GM21619 (cell line): ENCODE measurements around the gene GCN1.
"Not testable (repeated sequence)": the region's sequence is repeated elsewhere in the genome, so short reads cannot be mapped to it uniquely, and the experiment has no call there.

Experiments used
- ATAC-seq: cut with Tn5 transposase; IDR thresholded peaks from one replicate; pipeline ENCODE4 v1.9.1; 2021; ENCODE audit not compliant: unreplicated experiment

GCN1 gene

DNA sequence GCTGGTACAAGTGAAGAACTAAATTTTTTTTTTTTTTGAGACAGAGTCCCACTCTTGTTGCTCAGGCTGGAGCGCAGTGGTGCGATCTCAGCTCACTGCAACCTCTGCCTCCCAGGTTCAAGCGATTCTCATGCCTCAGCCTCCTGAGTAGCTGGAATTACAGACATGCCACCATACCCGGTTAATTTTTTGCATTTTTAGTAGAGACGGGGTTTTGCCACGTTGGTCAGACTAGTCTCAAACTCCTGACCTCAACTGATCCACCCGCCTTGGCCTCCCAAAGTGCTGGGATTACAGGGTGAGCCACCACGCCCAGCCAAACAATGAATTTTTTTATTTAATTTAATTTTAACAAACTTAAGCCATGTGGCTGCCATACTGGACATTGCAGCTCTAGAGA, 1.2 kb downstream of the GCN1 start:
- not testable (repeated sequence) for ATAC-seq

DNA sequence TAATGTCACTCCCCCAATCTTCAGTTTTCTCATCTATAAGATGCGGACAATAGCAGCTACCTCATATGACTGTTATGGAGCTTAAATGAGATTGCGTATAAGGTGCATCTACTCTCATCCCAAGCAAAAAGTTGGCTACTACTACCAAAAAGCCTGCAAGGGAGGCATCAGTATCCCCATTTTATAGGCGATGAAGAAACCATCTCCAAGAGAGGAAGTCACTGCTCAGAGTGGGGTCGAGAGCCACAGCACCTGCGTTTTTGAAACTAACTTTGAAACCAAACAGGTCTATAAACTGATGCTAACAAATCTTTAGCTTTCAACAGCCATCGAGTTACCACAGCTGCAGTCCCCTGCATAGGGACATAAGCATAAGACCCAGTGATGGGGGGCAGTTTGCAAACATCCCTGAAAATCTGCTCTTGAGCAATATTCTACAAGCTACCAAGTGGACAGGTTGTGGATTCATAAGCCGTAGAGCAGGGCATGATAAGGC, 3.5 kb downstream of the GCN1 start:
- no peak for ATAC-seq

DNA sequence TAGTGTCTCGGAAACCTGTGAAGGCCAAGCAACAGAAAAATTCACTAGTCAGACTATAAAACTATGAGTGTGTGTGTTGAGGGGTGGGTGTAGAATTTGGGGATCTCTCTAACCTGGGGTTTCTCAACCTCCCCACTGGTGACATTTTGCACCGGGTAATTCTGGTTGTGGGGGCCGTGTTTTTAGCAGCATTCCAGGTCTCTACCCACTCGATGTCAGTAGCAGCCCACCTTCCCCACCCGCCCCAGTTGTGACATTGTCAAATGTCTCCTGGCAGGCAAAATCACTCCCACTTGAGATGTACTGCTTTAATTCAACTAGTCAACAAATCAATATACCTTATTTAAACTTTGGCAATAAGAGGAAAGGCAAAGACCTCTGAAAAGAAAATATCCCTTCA, 4.1 kb downstream of the GCN1 start:
- ATAC-seq, result no peak

DNA sequence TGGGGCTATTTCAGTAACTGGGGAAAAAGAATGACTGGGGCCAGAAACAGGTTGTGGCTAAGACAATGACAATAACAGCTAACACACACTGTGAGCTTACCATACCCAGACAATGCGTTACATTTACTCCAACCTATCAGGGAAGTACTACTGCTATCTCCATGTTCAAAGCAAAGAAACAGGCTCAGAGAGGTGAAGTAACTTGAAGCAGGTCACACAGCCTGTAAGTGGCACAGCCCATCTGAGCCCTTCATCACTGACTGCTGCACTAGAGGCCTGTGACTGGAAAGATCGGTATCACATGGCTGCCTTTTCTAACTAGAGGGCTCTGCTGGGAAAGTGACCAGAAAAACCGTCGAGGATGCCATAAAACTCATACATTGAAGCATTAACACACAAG, 7.9 kb downstream of the GCN1 start:
- ATAC-seq, result no peak

DNA sequence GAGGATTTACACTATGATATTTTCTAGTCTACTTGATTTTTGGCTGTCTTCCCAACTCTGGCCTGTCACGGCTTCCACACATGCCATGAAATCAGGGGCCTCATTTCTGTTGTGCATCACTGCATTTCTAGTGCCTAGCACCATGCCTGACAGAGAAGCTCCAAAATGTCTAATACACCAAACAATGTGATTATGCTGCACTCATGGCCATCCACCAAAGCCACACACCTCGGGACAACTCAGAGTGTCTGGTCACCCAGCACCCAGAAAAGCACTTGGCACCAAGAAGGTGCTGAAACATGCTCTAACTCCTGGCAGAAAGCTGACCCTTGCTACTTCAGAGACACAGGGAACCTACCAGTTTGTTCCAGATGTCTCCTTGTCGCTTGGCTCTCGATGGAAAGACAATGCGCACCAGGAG, 11.3 kb downstream of the GCN1 start:
- no peak for ATAC-seq

DNA sequence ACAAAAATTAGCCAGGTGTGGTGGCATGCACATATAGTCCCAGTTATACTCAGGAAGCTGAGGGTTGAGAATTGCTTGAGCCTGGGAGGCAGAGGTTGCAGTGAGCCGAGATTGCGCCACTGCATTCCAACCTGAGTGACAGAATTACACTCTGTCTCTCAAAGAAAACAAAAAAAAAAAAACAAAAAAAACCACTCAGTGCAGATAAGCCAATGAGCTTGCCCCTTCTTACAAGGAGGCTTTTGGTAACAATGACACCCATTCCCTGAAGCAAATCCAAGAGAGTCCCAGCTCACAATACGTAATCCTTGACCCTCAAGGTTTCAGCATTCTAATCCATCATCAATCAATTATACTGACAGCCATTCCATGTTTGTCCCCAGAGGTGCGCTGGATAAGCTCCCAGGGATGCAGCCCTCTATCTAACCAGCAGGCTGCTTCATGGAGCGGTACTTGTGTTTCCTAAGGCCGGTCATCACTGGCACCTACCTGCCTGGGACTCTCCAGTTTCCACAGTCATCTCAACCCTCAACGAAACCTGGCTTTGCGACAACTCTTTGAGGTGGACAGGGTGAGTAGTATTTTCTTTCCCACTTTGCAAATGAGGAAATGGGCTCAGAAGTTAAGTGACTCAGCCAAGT, 12.4 kb downstream of the GCN1 start:
- ATAC-seq, result no peak

DNA sequence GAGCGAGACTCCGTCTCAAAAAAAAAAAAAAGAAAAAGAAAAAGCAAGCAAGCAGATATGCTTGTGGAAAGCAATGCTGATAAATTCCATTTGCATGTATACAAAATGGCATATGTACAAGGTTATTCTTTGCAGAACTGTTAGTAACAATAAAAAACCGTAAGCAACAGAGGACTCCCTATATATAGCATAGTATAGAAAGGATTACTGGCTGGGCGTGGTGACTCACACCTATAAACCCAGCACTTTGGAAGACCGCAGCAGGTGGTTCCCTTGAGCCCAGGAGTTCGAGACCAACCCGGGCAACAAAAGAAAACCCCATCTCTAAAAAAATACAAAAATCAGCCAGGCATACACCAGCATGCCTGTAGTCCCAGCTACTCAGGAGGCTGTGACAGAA, 13.5 kb downstream of the GCN1 start:
- ATAC-seq, result no peak

DNA sequence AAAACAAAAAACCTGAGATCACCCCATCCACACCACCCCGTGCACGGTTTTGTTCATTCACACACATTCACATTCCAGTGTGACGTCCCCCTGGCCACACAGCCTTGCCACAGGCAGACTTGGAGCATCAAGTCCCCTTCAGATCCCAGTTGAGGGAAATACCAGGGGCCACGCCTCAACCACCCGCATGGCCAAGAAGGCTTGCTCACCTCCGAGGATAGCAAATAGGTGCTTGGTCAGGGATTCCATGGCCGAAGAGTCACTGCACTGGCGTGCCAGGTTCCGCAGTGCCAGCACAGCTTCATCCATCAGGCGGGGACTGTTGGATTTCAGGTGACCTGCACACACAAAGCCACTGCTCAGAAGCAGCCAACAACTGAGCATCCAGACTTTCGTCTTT, 19.0 kb downstream of the GCN1 start:
- no peak for ATAC-seq

DNA sequence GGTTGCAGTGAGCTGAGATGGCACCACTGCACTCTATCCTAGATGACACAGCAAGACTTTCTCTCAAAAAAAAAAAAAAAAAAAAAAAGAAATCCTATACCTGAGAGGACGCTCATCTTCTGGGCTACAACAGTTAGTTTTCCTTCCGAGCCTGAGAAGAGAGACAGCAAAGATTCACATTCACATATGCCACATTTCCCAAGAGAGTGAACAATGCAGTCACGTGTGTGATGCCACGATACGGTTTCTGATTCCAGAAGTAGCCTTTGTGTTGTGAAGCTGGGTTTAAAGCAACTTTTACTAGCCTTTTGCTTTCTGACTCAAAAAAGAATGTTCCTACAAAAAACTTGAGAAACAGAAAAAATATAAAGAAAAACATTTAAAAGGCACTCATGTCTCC, 19.5 kb downstream of the GCN1 start:
- ATAC-seq, result no peak

DNA sequence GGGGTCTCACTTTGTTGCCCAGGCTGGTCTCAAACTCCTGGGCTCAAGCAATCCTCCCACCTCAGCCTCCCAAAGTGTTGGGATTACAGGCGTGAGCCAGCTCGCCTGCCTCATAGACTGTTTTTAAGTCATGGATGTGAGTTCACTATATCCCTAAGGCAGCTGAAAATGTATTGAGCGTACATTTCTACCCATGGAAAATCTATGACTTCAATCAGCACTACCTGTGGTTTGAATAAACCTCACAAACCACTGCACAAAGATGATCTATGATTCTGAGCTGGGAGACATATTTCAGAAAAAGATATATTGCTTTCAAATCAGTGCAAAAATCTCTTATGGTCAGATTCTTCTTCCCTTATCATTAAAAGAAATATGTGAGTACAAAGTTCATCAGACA, 22.5 kb downstream of the GCN1 start:
- no peak for ATAC-seq

DNA sequence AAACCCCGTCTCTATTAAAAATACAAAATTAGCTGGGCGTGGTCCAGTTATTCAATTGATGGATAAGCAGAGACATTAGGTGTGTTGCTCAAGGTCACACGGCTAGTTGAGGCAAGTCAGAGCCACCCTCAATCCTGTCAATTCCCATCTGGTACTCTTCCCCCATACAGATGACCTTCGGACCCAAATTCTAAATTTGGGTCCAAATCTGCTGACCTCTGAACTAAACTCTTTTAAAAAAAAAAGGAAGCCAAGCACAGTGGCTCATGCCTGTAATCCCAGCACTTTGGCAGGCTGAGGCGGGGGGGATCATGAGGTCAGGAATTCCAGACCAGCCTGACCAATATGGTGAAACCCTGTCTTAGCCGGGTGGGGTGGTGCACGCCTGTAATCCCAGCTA, 23.9 kb downstream of the GCN1 start:
- no peak for ATAC-seq

DNA sequence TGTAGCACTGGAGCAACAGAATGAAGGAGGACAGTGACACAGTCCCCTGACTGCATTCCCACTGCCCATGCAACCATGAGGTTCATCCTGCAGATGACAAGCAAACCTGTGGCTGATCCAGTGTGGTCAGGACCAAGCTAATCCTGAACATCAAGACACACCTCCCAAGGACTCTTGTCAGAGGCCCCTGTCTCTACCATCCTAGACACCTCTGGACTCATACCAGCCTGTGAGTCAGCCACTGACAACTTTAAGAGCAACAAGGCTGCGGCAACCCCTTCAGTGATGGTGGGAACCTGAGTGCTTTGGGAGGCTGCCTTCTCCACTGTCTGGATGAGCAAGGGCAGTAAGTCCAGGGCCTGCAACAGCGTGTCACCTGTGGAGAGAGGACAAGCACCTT, 24.6 kb downstream of the GCN1 start:
- no peak for ATAC-seq

DNA sequence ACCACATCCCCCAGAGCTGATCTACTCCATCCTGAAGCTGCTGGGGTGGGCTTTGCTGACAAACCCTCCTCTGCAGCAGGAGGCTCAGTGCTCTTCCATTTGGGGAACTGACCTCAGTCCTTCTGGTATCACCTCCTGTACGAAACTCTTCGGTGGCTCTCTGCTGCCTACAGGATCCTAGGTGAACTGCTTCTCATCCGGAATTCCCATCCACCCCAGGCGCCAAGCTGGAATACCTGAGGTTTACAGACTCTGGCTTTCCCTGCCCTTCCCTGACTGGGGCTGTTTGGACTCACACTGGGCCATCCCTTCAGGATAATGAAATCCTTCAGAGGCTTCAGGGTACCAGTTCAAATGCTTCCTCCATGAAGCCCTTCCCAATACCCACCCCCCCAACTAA, 26.2 kb downstream of the GCN1 start:
- ATAC-seq, result no peak

DNA sequence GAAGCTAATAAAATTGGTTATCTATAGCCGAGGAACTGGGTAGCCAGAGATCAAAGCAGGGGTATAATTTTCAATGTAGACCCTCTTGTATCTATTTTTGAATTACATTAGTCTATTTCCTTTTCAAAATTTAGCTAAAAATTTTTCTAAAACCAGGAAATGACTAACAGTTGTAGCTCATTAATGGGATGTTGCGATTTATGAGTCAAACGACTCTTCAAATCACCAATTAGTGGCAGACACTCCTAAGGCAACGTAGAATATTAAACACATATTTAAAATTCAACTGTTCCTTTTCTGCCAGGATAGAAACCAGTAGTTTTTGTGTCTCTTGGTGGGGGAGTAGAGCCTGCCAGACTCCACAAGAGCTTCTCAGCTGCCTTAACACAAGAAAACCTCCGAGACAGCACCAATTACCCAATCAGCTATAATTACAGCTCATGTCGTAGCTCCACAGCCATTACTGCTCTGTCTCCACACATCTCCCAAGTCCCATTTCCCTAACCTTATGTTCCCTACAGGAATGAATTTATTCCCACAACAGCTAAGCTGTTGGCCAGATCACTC, 26.9 kb downstream of the GCN1 start:
- ATAC-seq, result no peak

DNA sequence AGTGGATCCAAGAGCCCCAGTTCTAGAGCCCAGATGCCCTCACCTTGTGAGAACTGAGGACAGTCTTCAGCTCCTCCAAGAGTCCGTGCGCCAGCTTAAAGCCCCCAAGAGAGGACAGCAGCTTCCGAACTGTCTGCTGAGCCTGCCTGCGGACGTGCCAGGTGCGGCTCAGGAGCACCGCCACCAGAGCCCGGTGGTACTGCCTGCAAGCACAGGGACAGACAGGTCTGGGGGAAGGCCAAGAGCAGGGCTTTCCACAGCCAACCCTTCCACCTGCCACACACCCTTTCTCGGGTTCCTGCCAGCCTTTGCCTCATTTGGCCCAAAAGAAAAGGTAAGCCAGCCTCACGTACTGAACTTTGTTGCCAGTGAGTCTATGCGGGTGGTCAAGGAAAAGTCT, 30.2 kb downstream of the GCN1 start:
- no peak for ATAC-seq

DNA sequence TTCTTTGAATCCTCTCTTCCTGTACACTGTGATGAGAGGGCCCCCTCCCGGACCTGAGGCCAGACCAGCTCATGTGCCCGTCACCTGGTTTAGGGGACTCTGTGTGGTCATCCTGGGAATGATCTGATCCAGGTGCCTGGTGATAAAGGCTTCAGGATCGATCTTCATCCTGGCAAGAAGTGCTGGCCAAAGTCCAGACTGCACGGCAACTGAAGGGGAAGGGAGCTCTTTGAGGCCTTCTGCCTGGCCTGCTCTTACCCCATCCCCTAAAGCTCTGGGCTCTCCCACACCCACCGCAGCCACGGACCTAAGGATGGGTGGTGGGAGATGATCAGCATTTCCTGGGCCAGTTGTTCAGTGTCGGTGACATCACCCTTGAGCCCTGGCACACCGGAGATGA, 31.8 kb downstream of the GCN1 start:
- ATAC-seq, result no peak

DNA sequence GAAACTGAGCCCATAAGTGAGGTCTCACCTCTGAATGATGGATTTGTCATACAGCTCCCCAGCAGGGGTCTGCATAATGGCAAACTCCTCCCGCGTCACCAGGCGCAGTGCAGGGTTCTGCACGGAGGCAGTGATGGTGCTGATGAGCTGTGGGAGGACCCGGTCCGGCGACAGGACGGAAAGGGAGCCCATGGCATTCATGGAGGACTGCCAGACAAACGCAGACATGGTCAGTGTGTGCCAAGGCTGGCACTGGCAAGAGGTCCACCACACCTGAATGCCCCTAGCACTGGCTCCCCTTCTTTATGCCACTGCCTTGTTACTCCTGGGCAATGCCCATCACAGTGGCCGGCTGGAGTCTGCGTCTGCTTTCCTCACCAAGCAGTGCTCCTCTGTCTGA, 32.7 kb downstream of the GCN1 start:
- ATAC-seq, result no peak

DNA sequence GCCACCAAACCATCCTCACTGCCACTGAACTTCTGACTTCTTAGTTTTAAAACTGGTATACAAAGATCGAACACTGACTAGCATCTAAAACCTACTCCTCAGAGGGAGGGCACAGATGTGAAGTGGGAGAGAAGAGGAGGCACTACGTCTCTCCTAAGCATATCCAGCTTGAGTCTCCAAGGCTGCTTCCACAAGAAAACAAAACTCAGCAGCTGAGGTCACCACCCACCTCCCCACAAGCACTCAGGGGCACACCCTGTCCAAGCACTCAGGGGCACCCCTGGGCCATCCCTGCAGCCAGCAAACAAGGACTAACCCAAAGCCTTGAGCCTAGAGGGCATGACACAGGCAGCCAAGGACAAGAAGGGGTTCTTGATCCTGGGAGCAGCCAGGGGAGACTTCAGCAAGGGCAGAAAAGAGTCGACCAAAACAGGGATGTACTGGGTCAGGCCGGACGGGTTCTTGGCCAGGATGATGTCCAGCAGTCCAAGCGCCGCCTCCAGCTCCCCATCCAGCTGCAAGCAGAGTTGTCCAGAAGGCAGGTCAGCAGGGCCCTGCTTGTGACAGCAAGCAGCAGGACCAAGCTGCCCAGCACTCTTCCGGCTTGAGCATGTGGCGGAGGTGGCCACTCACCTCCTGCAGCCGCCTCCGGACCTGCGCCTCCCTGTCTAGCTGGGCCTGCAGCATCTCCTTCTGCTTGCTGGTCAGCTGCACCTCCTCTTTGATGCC, 34.8 kb downstream of the GCN1 start:
- ATAC-seq, result no peak

DNA sequence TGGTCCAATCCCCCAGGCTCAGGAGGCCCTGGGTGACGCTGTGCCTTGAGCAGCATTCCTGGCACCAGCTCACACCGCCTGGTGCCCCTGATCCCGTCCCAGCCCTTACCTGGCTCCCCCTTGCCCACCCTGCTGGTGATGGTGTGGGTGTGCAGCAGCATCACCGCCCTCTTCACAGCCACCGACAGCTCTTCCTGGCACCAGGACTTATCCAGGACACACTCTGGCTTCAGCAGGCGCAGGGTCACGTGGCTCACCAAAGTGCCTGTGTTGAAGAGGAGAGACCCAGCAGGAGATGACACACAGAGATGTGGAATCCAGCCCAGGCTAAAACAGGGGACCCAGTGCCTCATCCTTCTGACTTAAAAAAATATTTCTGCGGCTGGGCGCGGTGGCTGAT, 36.2 kb downstream of the GCN1 start:
- no peak for ATAC-seq

DNA sequence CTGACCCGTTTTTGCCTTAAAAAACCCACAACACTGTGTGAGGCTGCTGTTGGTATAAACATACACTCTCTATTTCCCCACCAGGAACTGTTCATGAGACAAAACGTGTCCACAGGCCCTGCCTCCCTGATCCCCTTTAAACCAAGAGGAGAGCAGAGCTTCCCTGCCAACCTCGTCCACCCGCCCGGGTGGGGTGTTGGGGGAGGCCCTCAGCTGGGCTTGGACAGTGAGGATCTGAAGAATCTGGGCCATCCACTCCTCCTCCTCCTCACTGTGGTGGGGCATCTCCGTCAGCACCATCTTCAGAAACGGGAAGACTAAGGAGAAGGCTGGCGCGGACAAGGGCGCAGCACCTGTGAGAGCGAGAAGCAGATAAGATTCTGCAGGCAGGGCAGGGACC, 36.8 kb downstream of the GCN1 start:
- no peak for ATAC-seq

DNA sequence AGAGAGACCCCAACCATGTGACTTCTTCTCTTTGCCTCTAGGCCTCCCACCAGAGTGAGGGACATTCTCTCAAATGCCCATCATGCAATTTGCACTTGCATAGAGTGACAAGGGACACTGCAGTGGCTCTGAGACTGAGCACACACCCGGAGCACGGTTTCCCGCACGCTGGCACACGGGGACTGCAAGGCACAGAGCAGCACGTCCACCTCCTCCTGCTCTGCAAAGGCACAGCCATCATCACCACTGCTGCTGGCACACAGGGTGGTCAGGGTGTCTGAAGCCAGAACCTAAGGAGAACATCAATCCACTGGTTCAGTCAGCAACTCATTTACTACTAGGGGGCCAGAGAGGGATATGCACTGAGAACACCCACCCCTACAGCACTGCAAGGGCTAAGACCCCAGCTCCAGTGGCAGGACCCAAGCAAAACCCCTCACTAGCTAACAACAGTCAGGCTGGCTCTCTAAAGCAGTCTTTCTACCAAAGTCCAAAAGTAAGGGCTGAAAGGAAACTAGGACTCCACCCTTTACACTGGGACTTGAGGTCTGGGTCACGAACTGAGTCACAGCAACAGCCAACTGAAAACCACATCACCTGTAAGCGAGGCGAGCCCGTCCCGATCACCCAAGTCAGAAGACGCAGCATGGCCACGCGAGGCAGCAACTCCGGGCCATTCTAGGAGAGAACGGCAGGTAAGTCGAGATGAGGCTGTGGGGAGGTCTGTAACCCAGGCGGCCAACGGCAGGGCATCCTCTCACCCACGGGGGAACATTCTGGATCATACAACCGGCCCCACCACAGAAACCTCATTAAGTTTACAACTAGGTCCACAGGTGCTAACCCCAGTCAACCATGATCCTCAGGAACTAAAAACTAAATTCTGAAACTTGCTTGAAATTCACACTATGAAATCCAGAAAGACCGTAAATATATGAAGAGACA, 37.9 kb downstream of the GCN1 start:
- ATAC-seq, result no peak
